ENCODE measurements around the gene KRTAP1-3. TPM values are rescaled to one million over a fixed set of nuclear protein-coding genes. Genes with fewer than 3 reads are reported as not detected.

Gene KRTAP1-3

Small RNAs within 50 kb of the gene (small RNA-seq; reads per million reads assigned to genes)
- gene KRTAP3-4P (ENCODE audit: insufficient read depth): not detected

Measured in neuronal stem cell (in vitro differentiated cells).